ENCODE results near the gene ATP13A4.
"Not testable (repeated sequence)": the region's sequence is repeated elsewhere in the genome, so short reads cannot be mapped to it uniquely, and the experiment has no call there.

GRCh38 chr3:193526085-193526484, 28.6 kb downstream of the ATP13A4 start:
- not testable (repeated sequence) for TF ChIP-seq CTCF (IDR thresholded peaks at IDR 0.05; ENCODE audit: control extremely low read depth in 1 of 3, insufficient read depth in 1 of 3, low read depth in 1 of 3, low read length in 3 of 3); EZH2 (IDR thresholded peaks at IDR 0.05; ENCODE audit: low read depth, low read length, severe bottlenecking)
